ENCODE data around the gene CDH4. TPM values are rescaled to one million over a fixed set of nuclear protein-coding genes. Genes with fewer than 3 reads are reported as not detected.

Gene CDH4
- total and polyA plus RNA-seq, 2 donors (not counting 3 experiments of a cell fraction or from before 2014, with no cell fraction given) = 0.17 to 0.51 TPM

DNA sequence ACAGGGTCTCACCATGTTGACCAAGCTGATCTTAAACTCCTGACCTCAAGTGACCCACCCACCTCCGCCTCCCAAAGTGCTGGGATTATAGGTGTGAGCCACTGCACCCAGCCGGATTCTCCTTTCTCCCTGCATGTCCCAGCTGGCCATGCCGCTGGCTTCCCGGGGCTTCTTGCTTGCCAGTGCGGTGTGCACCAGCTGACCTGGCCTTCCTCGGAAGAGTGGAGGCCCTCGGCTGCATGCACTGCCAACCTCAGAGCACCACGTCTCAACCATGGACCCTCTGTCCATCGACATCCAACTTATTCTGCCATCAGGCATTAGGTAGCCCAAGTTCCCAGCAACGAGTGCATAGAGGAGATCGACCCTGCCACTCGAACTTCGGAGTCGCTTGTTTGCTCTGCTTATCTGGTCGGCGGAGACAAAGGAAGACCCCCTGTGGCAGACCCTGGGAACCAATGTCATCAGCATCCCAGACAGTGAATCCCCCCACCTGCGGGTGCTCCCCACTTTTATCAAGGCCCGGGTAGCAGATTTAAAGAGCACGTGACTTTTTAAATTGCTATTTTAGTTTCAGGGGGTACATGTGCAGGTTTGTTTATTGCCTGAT lies 307.8 kb downstream of the CDH4 start:
- H3K27ac ChIP-seq (ENCODE audit: insufficient read depth, low read depth, low read length) = no peak overlapping the region
- POLR2A ChIA-PET = no interaction called here
- no peak for TF ChIP-seq POLR2AphosphoS5 (IDR thresholded peaks at IDR 0.05; ENCODE audit: insufficient read depth, low read depth, low read length)
- TF ChIP-seq CTCF (IDR thresholded peaks at IDR 0.05; ENCODE audit: extremely low read depth in 1 of 2, insufficient read depth in 1 of 2, low read depth in 1 of 2, low read length in 2 of 2) = no peak

DNA sequence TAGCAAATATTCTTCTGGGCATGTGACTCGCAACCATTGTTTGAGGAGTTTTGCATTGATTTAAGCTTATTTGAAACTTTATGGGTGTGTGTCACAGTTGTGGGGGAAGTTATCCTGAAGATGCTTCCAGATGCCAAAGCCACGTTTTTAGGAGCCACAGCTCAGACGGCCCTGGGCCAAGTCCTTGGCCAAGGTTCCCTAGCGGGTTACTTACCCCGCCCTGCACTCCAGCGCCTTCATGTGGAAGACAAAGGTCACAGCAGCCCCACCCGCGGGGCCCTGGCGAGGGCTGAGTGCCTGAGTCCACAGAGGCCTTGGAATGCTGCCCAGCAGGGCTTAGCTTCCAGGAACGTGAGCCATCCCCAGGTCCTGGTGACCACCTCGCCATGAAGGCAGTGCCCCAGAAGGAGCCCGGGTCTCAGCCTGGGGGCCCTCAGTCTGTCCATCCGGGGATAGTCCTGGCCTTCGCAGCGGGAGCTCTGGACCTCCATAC lies 308.3 kb downstream of the CDH4 start:
- dilution Hi-C loops (cut with MboI; ENCODE audit: extremely low pct_ligation_motif_present, low sequenced_read_pairs) (no loop called here), intact Hi-C loops (cut with micrococcal nuclease) (no loop called here)
- TF ChIP-seq POLR2AphosphoS5 (IDR thresholded peaks at IDR 0.05; ENCODE audit: insufficient read depth, low read depth, low read length) = no peak
- TF ChIP-seq JUN (IDR thresholded peaks at IDR 0.05; ENCODE audit: borderline replicate concordance, insufficient read depth, insufficient read length, low read depth) = no peak
- no peak for TF ChIP-seq EZH2 (IDR thresholded peaks at IDR 0.05; ENCODE audit: borderline replicate concordance, low read depth, low read length, severe bottlenecking)
- TF ChIP-seq POLR2A (IDR thresholded peaks at IDR 0.05; ENCODE audit: low read depth, low read length) = no peak
- TF ChIP-seq MAX (IDR thresholded peaks at IDR 0.05; ENCODE audit: insufficient read depth, insufficient read length) = no peak
- TF ChIP-seq MYC (IDR thresholded peaks at IDR 0.05; ENCODE audit: low read depth, low read length) = no peak
- no peak for TF ChIP-seq FOS (IDR thresholded peaks at IDR 0.05; ENCODE audit: borderline replicate concordance, insufficient read depth, low read length)
- no peak for TF ChIP-seq GATA2 (IDR thresholded peaks at IDR 0.05; ENCODE audit: insufficient read depth, insufficient read length, low read depth, low read length)
- no peak for TF ChIP-seq CTCF (IDR thresholded peaks at IDR 0.05; ENCODE audit: extremely low read depth in 1 of 2, insufficient read depth in 1 of 2, low read depth in 1 of 2, low read length in 2 of 2)
- Histone ChIP-seq H3K9ac (replicated peaks; ENCODE audit: extremely low read depth, insufficient read depth, low read length) (no peak overlapping the region), H3K27ac (ENCODE audit: insufficient read depth, low read depth, low read length) (no peak overlapping the region), H3K4me2 (ENCODE audit: insufficient read depth, low read length) (no peak overlapping the region), H4K20me1 (replicated peaks; ENCODE audit: control insufficient read depth, extremely low read depth, insufficient read depth, low read length) (no peaks in the 10 kb centered on the region), H3K36me3 (ENCODE audit: control insufficient read depth in 2 of 2, extremely low read depth in 1 of 2, insufficient read depth in 2 of 2, low read length in 2 of 2) (no peaks in the 10 kb centered on the region), H3K9me1 (replicated peaks; ENCODE audit: control insufficient read depth, extremely low read depth, insufficient read depth, low read length) (no peaks in the 10 kb centered on the region), H3K9me3 (replicated peaks; ENCODE audit: control insufficient read depth, insufficient read depth, low read length) (peaks cover 6% of the 10 kb centered on the region), H3K27me3 (ENCODE audit: control insufficient read depth in 2 of 2, insufficient read depth in 2 of 2, low read length in 2 of 2) (no peaks in the 10 kb centered on the region), H3K4me1 (ENCODE audit: control insufficient read depth, extremely low read depth, insufficient read depth, low read length) (no peaks in the 10 kb centered on the region), H3K79me2 (ENCODE audit: control insufficient read depth, insufficient read depth, low read length) (no peaks in the 10 kb centered on the region), H2AFZ (ENCODE audit: low read depth, low read length) (no peak overlapping the region), H3K4me3 (replicated peaks in 1 of 3; ENCODE audit: insufficient read depth in 1 of 3, low read depth in 1 of 3, low read length in 3 of 3) (no peak overlapping the region)
- CTCF ChIA-PET = no interaction called here
- BruUV-seq (replicated peaks) = no TSS peak
- POLR2A ChIA-PET = no interaction called here
- DNase-seq (ENCODE audit: low read depth, low spot score) (no peak), FAIRE-seq (no peak)

More for the DNA sequence above, 307.8 kb downstream of the CDH4 start:
- dilution Hi-C loops (cut with MboI; ENCODE audit: extremely low pct_ligation_motif_present, low sequenced_read_pairs) (no loop called here), intact Hi-C loops (cut with micrococcal nuclease) (no loop called here)
- Histone ChIP-seq H3K27me3 (ENCODE audit: control insufficient read depth in 2 of 2, insufficient read depth in 2 of 2, low read length in 2 of 2) (no peaks in the 10 kb centered on the region), H3K36me3 (ENCODE audit: control insufficient read depth in 2 of 2, extremely low read depth in 1 of 2, insufficient read depth in 2 of 2, low read length in 2 of 2) (no peaks in the 10 kb centered on the region), H2AFZ (ENCODE audit: low read depth, low read length) (no peak overlapping the region), H3K9me3 (replicated peaks; ENCODE audit: control insufficient read depth, insufficient read depth, low read length) (peaks cover 6% of the 10 kb centered on the region), H3K4me1 (ENCODE audit: control insufficient read depth, extremely low read depth, insufficient read depth, low read length) (no peaks in the 10 kb centered on the region), H3K4me3 (replicated peaks in 1 of 3; ENCODE audit: insufficient read depth in 1 of 3, low read depth in 1 of 3, low read length in 3 of 3) (no peak overlapping the region), H4K20me1 (replicated peaks; ENCODE audit: control insufficient read depth, extremely low read depth, insufficient read depth, low read length) (no peaks in the 10 kb centered on the region), H3K9ac (replicated peaks; ENCODE audit: extremely low read depth, insufficient read depth, low read length) (no peak overlapping the region), H3K79me2 (ENCODE audit: control insufficient read depth, insufficient read depth, low read length) (no peaks in the 10 kb centered on the region), H3K4me2 (ENCODE audit: insufficient read depth, low read length) (no peak overlapping the region), H3K9me1 (replicated peaks; ENCODE audit: control insufficient read depth, extremely low read depth, insufficient read depth, low read length) (no peaks in the 10 kb centered on the region)
- no TSS peak for BruUV-seq (replicated peaks)
- CTCF ChIA-PET = no interaction called here
- no peak for DNase-seq (ENCODE audit: low read depth, low spot score)
- FAIRE-seq = no peak

Measured in endothelial cell of umbilical vein (primary cell).